B cell (primary cell): Measurements from ENCODE around the gene NAT8. TPM values are rescaled to one million over a fixed set of nuclear protein-coding genes. Genes with fewer than 3 reads are reported as not detected.
"Not testable (repeated sequence)": the region's sequence is repeated elsewhere in the genome, so short reads cannot be mapped to it uniquely, and the experiment has no call there.

Source experiments
- ATAC-seq: fragments of 200-7000 bp; cut with Tn5 transposase; one replicate; pipeline ENCODE4 v1.10.0; 2021; ENCODE audit warnings: low read depth, mild to moderate bottlenecking, moderate number of reproducible peaks, moderate library complexity
- CTCF ChIA-PET: fragments of 350-600 bp; sonication (Branson Sonifier 250); formaldehyde crosslinking; loops from one replicate; lab custom pipeline; 2021; ENCODE audit warnings: antibody characterized with exemption, inconsistent platforms; lab: Charles Lee
- POLR2A ChIA-PET: fragments of 350-600 bp; sonication (Branson Sonifier 250); formaldehyde crosslinking; loops from one replicate; lab custom pipeline; 2021; ENCODE audit warnings: antibody characterized with exemption; lab: Charles Lee
- DNase-seq: peaks from one replicate; pipeline ENCODE4 v3.0.0; 2013
- H2AFZ ChIP-seq: 2 replicates; pipeline ENCODE4 v1.6.1; 2012; ENCODE audit warnings: mild to moderate bottlenecking, low read depth, low read length; ENCODE audit not compliant: insufficient read depth, poor library complexity, severe bottlenecking
- H3K27ac ChIP-seq, 2 donors: 1 replicate in 1 of 2; 2 replicates in 1 of 2; pipeline ENCODE4 v1.5.1; 2012 to 2013; ENCODE audit warnings: low read length in 2 of 2, mild to moderate bottlenecking in 2 of 2, moderate library complexity in 1 of 2
- H3K27me3 ChIP-seq, 4 experiments: fragments of 200-600 bp in 1 of 4; sonication (generic) in 1 of 4; replicated peaks in 1 of 4; 1 replicate in 2 of 4; 2 replicates in 2 of 4; pipeline versions ENCODE4 v1.6.1 to v1.7.0; 2013 to 2016; ENCODE audit warnings: low read length in 3 of 4, mild to moderate bottlenecking in 2 of 4, mixed read lengths in 1 of 4, moderate library complexity in 1 of 4; ENCODE audit not compliant: insufficient read depth in 4 of 4, control insufficient read depth in 3 of 4; ENCODE audit errors: control extremely low read depth in 1 of 4
- H3K36me3 ChIP-seq, 2 experiments: replicated peaks in 1 of 2; 1 replicate in 1 of 2; 2 replicates in 1 of 2; pipeline versions ENCODE4 v1.6.1 to v1.7.1; 2013; ENCODE audit warnings: low read length in 1 of 2; ENCODE audit not compliant: insufficient read depth in 2 of 2, control insufficient read depth in 1 of 2; ENCODE audit errors: control extremely low read depth in 1 of 2, extremely low read depth in 1 of 2
- H3K4me1 ChIP-seq, 2 donors: fragments of 200-600 bp in 1 of 2; sonication (generic) in 1 of 2; 1 replicate in 1 of 2; 2 replicates in 1 of 2; pipeline versions ENCODE4 v1.5.1 to v1.6.1; 2013 to 2017; ENCODE audit warnings: low read length in 2 of 2; ENCODE audit not compliant: control insufficient read depth in 2 of 2, insufficient read depth in 2 of 2
- H3K4me2 ChIP-seq: replicated peaks from 2 replicates; pipeline ENCODE3; 2012; ENCODE audit warnings: mild to moderate bottlenecking, low read depth, low read length; ENCODE audit not compliant: poor library complexity, severe bottlenecking
- H3K4me3 ChIP-seq, 5 experiments: fragments of 200-600 bp in 1 of 5; sonication (generic) in 1 of 5; 1 replicate in 3 of 5; 2 replicates in 2 of 5; pipeline versions ENCODE4 v1.5.1 to v1.7.0; 2011 to 2016; ENCODE audit warnings: low read length in 4 of 5, mild to moderate bottlenecking in 4 of 5, low read depth in 2 of 5, control low read depth in 1 of 5, moderate library complexity in 1 of 5; ENCODE audit not compliant: insufficient read depth in 1 of 5; ENCODE audit errors: control extremely low read depth in 1 of 5, extremely low read depth in 1 of 5
- H3K79me2 ChIP-seq: fragments of 200-600 bp; sonication (generic); one replicate; pipeline ENCODE4 v1.6.0; 2016; ENCODE audit warnings: low read length; ENCODE audit not compliant: control insufficient read depth, insufficient read depth
- H3K9ac ChIP-seq: fragments of 200-600 bp; sonication (generic); 2 replicates; pipeline ENCODE4 v1.6.1; 2017; ENCODE audit warnings: mild to moderate bottlenecking, low read length, moderate library complexity
- H3K9me3 ChIP-seq, 3 donors: one replicate each; pipeline versions ENCODE4 v1.6.1 to v1.7.1; 2013; ENCODE audit warnings: low read length in 2 of 3; ENCODE audit not compliant: control insufficient read depth in 2 of 3, insufficient read depth in 1 of 3; ENCODE audit errors: control extremely low read depth in 1 of 3
- H4K20me1 ChIP-seq: 2 replicates; pipeline ENCODE4 v1.6.0; 2012; ENCODE audit warnings: mild to moderate bottlenecking, low read length; ENCODE audit not compliant: insufficient read depth, control insufficient read depth, poor library complexity, severe bottlenecking
- H3K27ac Mint-ChIP-seq: one replicate; pipeline ENCODE4 v1.8.0; 2021; ENCODE audit warnings: mixed read lengths
- H3K27me3 Mint-ChIP-seq: one replicate; pipeline ENCODE4 v1.8.0; 2021; ENCODE audit warnings: mixed read lengths
- H3K4me1 Mint-ChIP-seq: one replicate; pipeline ENCODE4 v1.8.0; 2021; ENCODE audit warnings: mixed read lengths
- H3K4me3 Mint-ChIP-seq: one replicate; pipeline ENCODE4 v1.8.0; 2021; ENCODE audit warnings: mixed read lengths
- H3K9me3 Mint-ChIP-seq: one replicate; pipeline ENCODE4 v1.8.0; 2022; ENCODE audit warnings: mixed read lengths; ENCODE audit not compliant: insufficient read depth
- CTCF ChIP-seq: fragments of 200-600 bp; IDR thresholded peaks from one replicate; pipeline ENCODE4 v1.8.0; 2022; ENCODE audit warnings: antibody characterized with exemption, mild to moderate bottlenecking
- EZH2 ChIP-seq: IDR thresholded peaks from 2 replicates; pipeline ENCODE4 v1.6.1; 2012; ENCODE audit warnings: borderline replicate concordance, low read depth, mild to moderate bottlenecking, moderate library complexity, low read length; ENCODE audit not compliant: insufficient read depth, poor library complexity, severe bottlenecking
- WGBS: methylation state at CpG from one replicate; pipeline ENCODE4 v1.1.5; 2013; ENCODE audit warnings: missing lambda C conversion rate; ENCODE audit not compliant: insufficient coverage; 5-methylcytosine and 5-hydroxymethylcytosine counted together
- intact Hi-C: fragments of 100-400 bp; cut with micrococcal nuclease; formaldehyde crosslinking; loops from one replicate; pipeline ENCODE4 v1.10.0; 2022
- polyA minus RNA-seq: library from RNA; depleted of rRNA, polyadenylated mRNA; stranded (reverse); fragments of >200 nt; gene quantifications from 2 replicates; pipeline ENCODE4 v1.2.3, GENCODE V29; 2012
- polyA plus RNA-seq: library from polyadenylated mRNA; depleted of rRNA; stranded (reverse); fragments of >200 nt; gene quantifications from 2 replicates; pipeline ENCODE4 v1.2.3, GENCODE V29; 2012
- total RNA-seq, 2 donors: library from RNA; stranded (reverse); fragments of 120-200 nt in 1 of 2; gene quantifications; 1 replicate in 1 of 2; 2 replicates in 1 of 2; pipeline versions ENCODE4 v1.2.3 to v1.2.4, GENCODE V29; 2013 to 2022

The NAT8 gene
- not detected in 2 replicates for total RNA-seq
- total RNA-seq (2013): not detected
- not detected in 2 replicates for polyA plus RNA-seq
- not detected in 2 replicates for polyA minus RNA-seq

- H4K20me1 ChIP-seq: no peaks in the 10 kb centered on the region
- no peaks in the 10 kb centered on the region for H3K4me1 ChIP-seq
- H3K27me3 Mint-ChIP-seq: peaks cover 40% of the 10 kb centered on the region
- H2AFZ ChIP-seq: no peak within 1 kb of the TSS
- 81% methylated on average over 10 of the region's 13 CpGs for WGBS
- intact Hi-C loops: no loop called here
- ChIA-PET POLR2A (no interaction called here), CTCF (no interaction called here)
- H3K4me1 Mint-ChIP-seq: no peaks in the 10 kb centered on the region
- ATAC-seq (no peak), DNase-seq (no peak)
- peaks cover 0 to 10% (median 3%) of the 10 kb centered on the region in 3 donors for H3K9me3 ChIP-seq
- TF ChIP-seq EZH2: no peak
- TF ChIP-seq CTCF: no peak
- no peak within 1 kb of the TSS for H3K4me2 ChIP-seq
- no peak within 1 kb of the TSS for H3K9ac ChIP-seq
- H3K27ac ChIP-seq: no peak within 1 kb of the TSS
- H3K9me3 Mint-ChIP-seq: no peaks in the 10 kb centered on the region
- H3K36me3 ChIP-seq: no peaks in the 10 kb centered on the region
- H3K27me3 ChIP-seq: peaks cover 0 to 3% (median 0%) of the 10 kb centered on the region in 4 experiments
- H3K4me3 ChIP-seq: no peak within 1 kb of the TSS
- H3K27ac Mint-ChIP-seq: no peak within 1 kb of the TSS
- no peaks in the 10 kb centered on the region for H3K79me2 ChIP-seq
- H3K4me3 Mint-ChIP-seq: no peak within 1 kb of the TSS
These were observed at the start of gene NAT8 for GRCh38 chr2:73642338-73643018. NAT8 (minus strand) TSS chr2:73642422; CDS start chr2:73641628, 794 bp downstream.

DNA sequence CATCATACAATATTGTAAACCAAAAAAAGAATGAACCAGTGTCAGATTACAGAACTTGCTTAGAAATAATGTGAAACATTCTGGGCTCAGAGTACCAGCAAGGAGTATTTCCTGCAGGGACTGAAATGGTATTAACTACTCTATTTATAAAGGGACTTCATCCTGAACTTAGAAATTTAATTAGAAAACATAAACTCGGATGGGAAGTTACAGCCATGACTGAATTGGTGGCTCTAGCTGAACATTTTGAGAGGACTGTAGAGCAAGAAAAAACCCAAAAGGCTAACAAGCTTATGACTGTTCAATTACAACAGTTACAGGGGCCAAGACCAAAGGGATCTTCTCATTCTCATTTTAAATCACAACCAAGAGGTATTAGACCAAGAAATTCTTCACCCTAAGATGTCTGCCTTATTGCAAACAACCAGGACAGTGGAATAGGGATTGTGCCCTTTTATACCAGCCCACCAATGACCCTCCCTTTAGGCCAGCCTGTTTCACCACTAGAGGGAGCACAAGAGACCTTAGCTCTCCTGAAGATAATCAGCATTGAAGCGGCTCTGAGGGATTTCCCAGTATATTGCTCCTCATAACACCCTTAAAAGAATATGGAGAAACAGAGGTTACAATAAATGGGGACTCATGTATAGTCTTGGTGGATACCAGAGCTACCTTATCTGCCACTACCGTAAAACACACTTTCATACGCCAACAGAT, 48.3 kb upstream of the NAT8 start:
- H3K4me3 Mint-ChIP-seq, H3K27ac Mint-ChIP-seq, H2AFZ ChIP-seq, intact Hi-C loops, POLR2A ChIA-PET, H3K4me2 ChIP-seq, H3K36me3 ChIP-seq, H3K4me3 ChIP-seq, H3K9me3 ChIP-seq, H3K9me3 Mint-ChIP-seq, H3K27me3 ChIP-seq, H3K4me1 Mint-ChIP-seq, H3K9ac ChIP-seq, H3K79me2 ChIP-seq, H3K27ac ChIP-seq, H3K4me1 ChIP-seq, H4K20me1 ChIP-seq, H3K27me3 Mint-ChIP-seq: not testable (repeated sequence)
- TF ChIP-seq CTCF: peak; percentile 58
- WGBS: no CpG with 5 or more reads among the region's 4 CpGs
- CTCF ChIA-PET: interaction anchor here (1.6 kb wide), 1 partner anchor 10 kb away, joined by 3 read pairs; no protein-coding TSS in a partner anchor
- DNase-seq: peak; percentile 21
- peak; percentile 51 for ATAC-seq

GRCh38 chr2:73688494-73688893, 46.3 kb upstream of the NAT8 start:
- H3K27ac ChIP-seq, H3K9me3 ChIP-seq, DNase-seq, ATAC-seq, H3K4me2 ChIP-seq, H3K27ac Mint-ChIP-seq, H4K20me1 ChIP-seq, POLR2A ChIA-PET, H3K27me3 ChIP-seq, H2AFZ ChIP-seq, H3K9ac ChIP-seq, H3K36me3 ChIP-seq, CTCF ChIA-PET, H3K4me3 Mint-ChIP-seq, H3K4me1 ChIP-seq, intact Hi-C loops, H3K4me3 ChIP-seq, H3K4me1 Mint-ChIP-seq, H3K9me3 Mint-ChIP-seq, H3K79me2 ChIP-seq: not testable (repeated sequence)
- 76% methylated on average over 2 of the region's 5 CpGs for WGBS
- H3K27me3 Mint-ChIP-seq: peaks cover 10% of the 10 kb centered on the region
